Osteoblast (primary cell): ENCODE results near the gene PITPNC1. TPM values are rescaled to one million over a fixed set of nuclear protein-coding genes. Genes with fewer than 3 reads are reported as not detected.
A peak's percentile ranks its signal among the peaks of the same experiment; 100 is the strongest.
"Not testable (repeated sequence)": the region's sequence is repeated elsewhere in the genome, so short reads cannot be mapped to it uniquely, and the experiment has no call there.

ENCODE experiments used
- DNase-seq: peaks from one replicate; pipeline ENCODE4 v3.0.0; 2011; ENCODE audit warnings: low spot score, mixed read lengths; ENCODE audit not compliant: insufficient read length; ENCODE audit errors: missing footprints
- H2AFZ ChIP-seq: 2 replicates; pipeline ENCODE4 v1.6.0; 2011; ENCODE audit warnings: mild to moderate bottlenecking, low read length
- H3K27ac ChIP-seq: 2 replicates; pipeline ENCODE4 v1.5.1; 2011; ENCODE audit warnings: mild to moderate bottlenecking, low read depth, low read length, moderate library complexity
- H3K27me3 ChIP-seq: 2 replicates; pipeline ENCODE4 v1.6.0; 2012; ENCODE audit warnings: mild to moderate bottlenecking, control low read depth, inconsistent platforms, low read length, moderate library complexity; ENCODE audit not compliant: insufficient read depth
- H3K36me3 ChIP-seq: 2 replicates; pipeline ENCODE4 v1.5.1; 2011; ENCODE audit warnings: mild to moderate bottlenecking, low read length, control low read depth, moderate library complexity; ENCODE audit not compliant: insufficient read depth
- H3K4me1 ChIP-seq: 2 replicates; pipeline ENCODE4 v1.5.1; 2011; ENCODE audit warnings: mild to moderate bottlenecking, low read length, control low read depth, moderate library complexity; ENCODE audit not compliant: insufficient read depth
- H3K4me2 ChIP-seq: 2 replicates; pipeline ENCODE4 v1.6.0; 2011; ENCODE audit warnings: mild to moderate bottlenecking, low read length; ENCODE audit not compliant: insufficient read depth
- H3K4me3 ChIP-seq: fragments of 200-600 bp; sonication (generic); 3 replicates; pipeline ENCODE4 v1.5.1; 2012; ENCODE audit warnings: mild to moderate bottlenecking, low read length, inconsistent platforms; ENCODE audit not compliant: insufficient read depth
- H3K79me2 ChIP-seq: 2 replicates; pipeline ENCODE4 v1.6.0; 2012; ENCODE audit warnings: mild to moderate bottlenecking, low read length, control low read depth, inconsistent platforms; ENCODE audit not compliant: insufficient read depth
- H3K9me3 ChIP-seq: 2 replicates; pipeline ENCODE4 v1.5.1; 2011; ENCODE audit warnings: low read depth, low read length, control low read depth
- H4K20me1 ChIP-seq: 2 replicates; pipeline ENCODE4 v1.6.0; 2012; ENCODE audit warnings: mild to moderate bottlenecking, low read length, control low read depth; ENCODE audit not compliant: insufficient read depth
- CTCF ChIP-seq: IDR thresholded peaks from 2 replicates; pipeline ENCODE4 v1.5.1; 2011; ENCODE audit warnings: mild to moderate bottlenecking, low read depth, low read length, moderate library complexity; ENCODE audit errors: extremely low read depth
- total RNA-seq: library from RNA; depleted of rRNA; stranded (reverse); fragments of >200 nt; gene quantifications from 2 replicates; pipeline ENCODE4 v1.2.3, GENCODE V29; 2012

PITPNC1 gene
- total RNA-seq, 1 donor, result 6.2 TPM

GRCh38 chr17:67718325-67718941 lies 341.4 kb downstream of the PITPNC1 start:
- peak; percentile 77 for DNase-seq

GRCh38 chr17:67725373-67725791 lies 348.3 kb downstream of the PITPNC1 start:
- H3K4me3 ChIP-seq, result no peak overlapping the region
- no peaks in the 10 kb centered on the region for H3K4me1 ChIP-seq
- no peak overlapping the region for H3K27ac ChIP-seq
- H3K4me2 ChIP-seq, result no peak overlapping the region
- H3K9me3 ChIP-seq, result no peaks in the 10 kb centered on the region
- peak; percentile 62 for DNase-seq
- H2AFZ ChIP-seq, result no peak overlapping the region
- H3K27me3 ChIP-seq, result no peaks in the 10 kb centered on the region
- no peaks in the 10 kb centered on the region for H4K20me1 ChIP-seq
- TF ChIP-seq CTCF, result no peak
- peaks cover 11% of the 10 kb centered on the region for H3K79me2 ChIP-seq
- H3K36me3 ChIP-seq, result peaks cover 75% of the 10 kb centered on the region

More at GRCh38 chr17:67718325-67718941, 341.4 kb downstream of the PITPNC1 start:
- H3K27ac ChIP-seq, result peak overlapping the region; percentile 98
- no peak for TF ChIP-seq CTCF
- H4K20me1 ChIP-seq, result peaks cover 3% of the 10 kb centered on the region
- no peaks in the 10 kb centered on the region for H3K9me3 ChIP-seq
- peak overlapping the region; percentile 100 for H3K4me3 ChIP-seq
- H3K36me3 ChIP-seq, result peaks cover 31% of the 10 kb centered on the region
- H3K4me1 ChIP-seq, result peaks cover 22% of the 10 kb centered on the region
- H2AFZ ChIP-seq, result peak overlapping the region; percentile 100
- H3K4me2 ChIP-seq, result peak overlapping the region; percentile 88
- H3K27me3 ChIP-seq, result no peaks in the 10 kb centered on the region
- H3K79me2 ChIP-seq, result peaks cover 30% of the 10 kb centered on the region

GRCh38 chr17:67725807-67726206 lies 348.7 kb downstream of the PITPNC1 start:
- peaks cover 10% of the 10 kb centered on the region for H3K79me2 ChIP-seq
- no peaks in the 10 kb centered on the region for H3K9me3 ChIP-seq
- DNase-seq, result no peak
- H3K4me3 ChIP-seq, result no peak overlapping the region
- H3K36me3 ChIP-seq, result peaks cover 70% of the 10 kb centered on the region
- TF ChIP-seq CTCF, result no peak
- no peaks in the 10 kb centered on the region for H4K20me1 ChIP-seq
- no peaks in the 10 kb centered on the region for H3K4me1 ChIP-seq
- H2AFZ ChIP-seq, result no peak overlapping the region
- no peak overlapping the region for H3K27ac ChIP-seq
- H3K4me2 ChIP-seq, result no peak overlapping the region
- no peaks in the 10 kb centered on the region for H3K27me3 ChIP-seq

- peaks cover 62% of the 10 kb centered on the region for H3K36me3 ChIP-seq
- H3K4me2 ChIP-seq, result not testable (repeated sequence)
Measured at GRCh38 chr17:67727152-67728039, 350.3 kb downstream of the PITPNC1 start.

More at GRCh38 chr17:67727152-67728039, 350.3 kb downstream of the PITPNC1 start:
- H3K4me3 ChIP-seq, H3K27ac ChIP-seq, H3K9me3 ChIP-seq, H2AFZ ChIP-seq, H4K20me1 ChIP-seq, H3K4me1 ChIP-seq, H3K27me3 ChIP-seq: not testable (repeated sequence)
- peak; percentile 15 for DNase-seq
- H3K79me2 ChIP-seq, result peaks cover 14% of the 10 kb centered on the region
